PC-3 (cell line): ENCODE measurements around the gene TBC1D24.

Experiments
- CTCF ChIP-seq: fragments of 300-600 bp; sonication (generic); conservative IDR thresholded peaks from 2 replicates; pipeline ENCODE4 v1.5.1; 2017; ENCODE audit warnings: antibody characterized with exemption, low read depth, mild to moderate bottlenecking, low read length
- EZH2 ChIP-seq: fragments of 300-600 bp; sonication (generic); IDR thresholded peaks from one replicate; pipeline ENCODE4 v1.6.1; 2017; ENCODE audit warnings: antibody characterized with exemption, mild to moderate bottlenecking, low read length; ENCODE audit not compliant: unreplicated experiment
- EZH2phosphoT487 ChIP-seq: fragments of 300-600 bp; sonication (generic); IDR thresholded peaks from 2 replicates; pipeline ENCODE4 v1.6.1; 2018; ENCODE audit warnings: mild to moderate bottlenecking, antibody characterized with exemption, low read length, borderline replicate concordance

DNA sequence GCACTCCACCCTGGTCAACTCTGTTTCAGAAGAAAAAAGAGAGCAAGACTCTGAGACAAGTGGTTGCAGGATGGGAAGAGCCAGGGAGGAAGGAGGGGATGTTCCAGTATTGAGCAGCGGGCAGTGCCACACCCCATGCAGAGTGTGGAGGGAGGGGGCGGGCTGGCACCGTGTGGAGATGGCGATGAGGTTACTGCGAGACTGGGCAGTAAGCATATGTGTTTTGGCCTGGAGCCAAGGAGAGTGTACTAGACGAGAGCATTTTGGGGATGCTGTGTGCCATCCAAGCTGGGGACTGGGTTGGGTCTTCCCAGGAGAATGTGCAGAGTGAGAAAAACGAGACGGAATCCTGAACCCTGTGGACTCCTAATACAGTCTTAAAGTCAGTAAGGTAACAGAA, 3.4 kb downstream of the TBC1D24 start:
- TF ChIP-seq CTCF (no peak), EZH2 (no peak), EZH2phosphoT487 (no peak)
